ENCODE measurements around the gene PZP.

DNA sequence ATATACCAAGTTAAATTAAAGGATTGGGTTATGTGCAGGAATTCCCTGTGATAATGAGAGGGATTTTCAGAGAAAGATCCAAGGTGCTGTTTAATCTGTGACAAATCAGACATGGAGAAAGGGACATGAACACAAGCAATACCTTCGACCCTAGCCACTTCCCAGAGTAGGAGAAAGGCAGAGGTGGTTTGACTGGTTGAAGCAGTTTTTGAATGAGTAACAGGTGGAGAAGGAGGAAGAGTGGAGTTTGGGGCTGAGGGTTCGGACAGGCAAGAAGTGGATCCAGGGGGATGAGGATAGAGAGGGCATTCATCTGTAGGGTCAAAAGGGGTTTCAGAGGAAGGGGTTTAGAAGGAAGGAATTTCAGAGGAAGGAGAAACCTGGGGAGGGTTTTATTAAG is 65.1 kb downstream of the PZP start:
- TF ChIP-seq, protein P1, sequence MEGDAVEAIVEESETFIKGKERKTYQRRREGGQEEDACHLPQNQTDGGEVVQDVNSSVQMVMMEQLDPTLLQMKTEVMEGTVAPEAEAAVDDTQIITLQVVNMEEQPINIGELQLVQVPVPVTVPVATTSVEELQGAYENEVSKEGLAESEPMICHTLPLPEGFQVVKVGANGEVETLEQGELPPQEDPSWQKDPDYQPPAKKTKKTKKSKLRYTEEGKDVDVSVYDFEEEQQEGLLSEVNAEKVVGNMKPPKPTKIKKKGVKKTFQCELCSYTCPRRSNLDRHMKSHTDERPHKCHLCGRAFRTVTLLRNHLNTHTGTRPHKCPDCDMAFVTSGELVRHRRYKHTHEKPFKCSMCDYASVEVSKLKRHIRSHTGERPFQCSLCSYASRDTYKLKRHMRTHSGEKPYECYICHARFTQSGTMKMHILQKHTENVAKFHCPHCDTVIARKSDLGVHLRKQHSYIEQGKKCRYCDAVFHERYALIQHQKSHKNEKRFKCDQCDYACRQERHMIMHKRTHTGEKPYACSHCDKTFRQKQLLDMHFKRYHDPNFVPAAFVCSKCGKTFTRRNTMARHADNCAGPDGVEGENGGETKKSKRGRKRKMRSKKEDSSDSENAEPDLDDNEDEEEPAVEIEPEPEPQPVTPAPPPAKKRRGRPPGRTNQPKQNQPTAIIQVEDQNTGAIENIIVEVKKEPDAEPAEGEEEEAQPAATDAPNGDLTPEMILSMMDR (IDR thresholded peaks at IDR 0.05; ENCODE audit: low read depth, low read length): no peak
- TF ChIP-seq POLR2A (IDR thresholded peaks at IDR 0.05; ENCODE audit: extremely low read depth, insufficient read length): no peak
- TF ChIP-seq, protein P2, sequence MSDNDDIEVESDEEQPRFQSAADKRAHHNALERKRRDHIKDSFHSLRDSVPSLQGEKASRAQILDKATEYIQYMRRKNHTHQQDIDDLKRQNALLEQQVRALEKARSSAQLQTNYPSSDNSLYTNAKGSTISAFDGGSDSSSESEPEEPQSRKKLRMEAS (IDR thresholded peaks at IDR 0.05; ENCODE audit: low read depth, low read length): no peak
